Endothelial cell of umbilical vein (primary cell): ENCODE results near the gene KRT76. TPM values are rescaled to one million over a fixed set of nuclear protein-coding genes. Genes with fewer than 3 reads are reported as not detected.

Experiments
- BruUV-seq: library from RNA; stranded (reverse); fragments of 400-500 nt; replicated peaks from 2 replicates; lab custom pipeline; 2021; lab: Mats Ljungman, UMichigan
- CTCF ChIA-PET: fragments of 300-600, 350-600 bp; sonication (Branson Sonifier 250); formaldehyde crosslinking; loops from one replicate; lab custom pipeline; 2021; ENCODE audit warnings: antibody characterized with exemption, inconsistent platforms; lab: Charles Lee
- POLR2A ChIA-PET: fragments of 300-600, 350-600 bp; sonication (Branson Sonifier 250); formaldehyde crosslinking; loops from one replicate; lab custom pipeline; 2021; ENCODE audit warnings: antibody characterized with exemption, inconsistent platforms; lab: Charles Lee
- DNase-seq: peaks from one replicate; pipeline ENCODE4 v3.0.0-alpha.2; 2011; ENCODE audit warnings: low read depth, low spot score
- FAIRE-seq: peaks from 2 replicates; lab custom pipeline; 2011; peaks lifted over from hg19 to GRCh38; lab: Jason Lieb, UNC
- H2AFZ ChIP-seq: 2 replicates; pipeline ENCODE4 v1.6.0; 2012; ENCODE audit warnings: low read depth, low read length, control low read depth, inconsistent platforms
- H3K27ac ChIP-seq: 2 replicates; pipeline ENCODE4 v1.5.1; 2011; ENCODE audit warnings: low read depth, mild to moderate bottlenecking, control low read depth, low read length, moderate library complexity; ENCODE audit not compliant: insufficient read depth
- H3K27me3 ChIP-seq, 2 experiments: 2 replicates each; pipeline versions ENCODE4 v1.6.0 to v1.6.1; 2011; ENCODE audit warnings: low read length in 2 of 2, mixed read lengths in 1 of 2; ENCODE audit not compliant: control insufficient read depth in 2 of 2, insufficient read depth in 2 of 2
- H3K36me3 ChIP-seq, 2 experiments: 2 replicates in 1 of 2; 3 replicates in 1 of 2; pipeline ENCODE4 v1.5.1; 2011; ENCODE audit warnings: low read length in 2 of 2, mild to moderate bottlenecking in 1 of 2, moderate library complexity in 1 of 2; ENCODE audit not compliant: control insufficient read depth in 2 of 2, insufficient read depth in 2 of 2; ENCODE audit errors: extremely low read depth in 1 of 2
- H3K4me1 ChIP-seq: 3 replicates; pipeline ENCODE4 v1.5.1; 2011; ENCODE audit warnings: mild to moderate bottlenecking, low read length; ENCODE audit not compliant: control insufficient read depth, insufficient read depth; ENCODE audit errors: extremely low read depth
- H3K4me2 ChIP-seq: 2 replicates; pipeline ENCODE4 v1.6.1; 2011; ENCODE audit warnings: low read length, control low read depth, mixed read lengths; ENCODE audit not compliant: insufficient read depth
- H3K4me3 ChIP-seq, 3 experiments: fragments of 200-600 bp in 1 of 3; sonication (generic), shearing (Covaris generic) in 1 of 3; replicated peaks in 1 of 3; 2 replicates each; pipeline ENCODE4 v1.5.1; 2011 to 2016; ENCODE audit warnings: control low read depth in 3 of 3, low read length in 3 of 3, mild to moderate bottlenecking in 2 of 3, inconsistent platforms in 1 of 3, low read depth in 1 of 3, moderate library complexity in 1 of 3; ENCODE audit not compliant: insufficient read depth in 1 of 3
- H3K79me2 ChIP-seq: 2 replicates; pipeline ENCODE4 v1.6.0; 2012; ENCODE audit warnings: low read length, inconsistent platforms; ENCODE audit not compliant: control insufficient read depth, insufficient read depth
- H3K9ac ChIP-seq: replicated peaks from 2 replicates; pipeline ENCODE3; 2011; ENCODE audit warnings: low read length, control low read depth; ENCODE audit not compliant: insufficient read depth; ENCODE audit errors: extremely low read depth
- H3K9me1 ChIP-seq: replicated peaks from 3 replicates; pipeline ENCODE4 v1.6.0; 2011; ENCODE audit warnings: mild to moderate bottlenecking, low read length; ENCODE audit not compliant: control insufficient read depth, insufficient read depth; ENCODE audit errors: extremely low read depth
- H3K9me3 ChIP-seq: replicated peaks from 2 replicates; pipeline ENCODE4 v1.5.1; 2012; ENCODE audit warnings: low read length, inconsistent platforms; ENCODE audit not compliant: control insufficient read depth, insufficient read depth
- H4K20me1 ChIP-seq: replicated peaks from 2 replicates; pipeline ENCODE3; 2011; ENCODE audit warnings: mild to moderate bottlenecking, low read length; ENCODE audit not compliant: control insufficient read depth, insufficient read depth; ENCODE audit errors: extremely low read depth
- CTCF ChIP-seq, 2 donors: IDR thresholded peaks; 1 replicate in 1 of 2; 2 replicates in 1 of 2; pipeline ENCODE4 v1.5.1; 2011; ENCODE audit warnings: low read length in 2 of 2, mild to moderate bottlenecking in 2 of 2, moderate library complexity in 2 of 2, control low read depth in 1 of 2, inconsistent platforms in 1 of 2, low read depth in 1 of 2; ENCODE audit not compliant: insufficient read depth in 1 of 2; ENCODE audit errors: extremely low read depth in 1 of 2
- EZH2 ChIP-seq: IDR thresholded peaks from 2 replicates; pipeline ENCODE4 v1.6.1; 2012; ENCODE audit warnings: borderline replicate concordance, low read depth, mild to moderate bottlenecking, moderate library complexity, low read length, inconsistent platforms; ENCODE audit not compliant: severe bottlenecking
- FOS ChIP-seq: IDR thresholded peaks from 2 replicates; pipeline ENCODE4 v1.6.1; 2011; ENCODE audit warnings: mild to moderate bottlenecking, low read length, moderate library complexity, borderline replicate concordance; ENCODE audit not compliant: insufficient read depth
- GATA2 ChIP-seq: IDR thresholded peaks from 2 replicates; pipeline ENCODE4 v1.7.0; 2011; ENCODE audit warnings: low read depth, mild to moderate bottlenecking, moderate library complexity, mixed read lengths, low read length; ENCODE audit not compliant: insufficient read length, insufficient read depth
- JUN ChIP-seq: IDR thresholded peaks from 2 replicates; pipeline ENCODE4 v1.6.1; 2011; ENCODE audit warnings: borderline replicate concordance, low read depth; ENCODE audit not compliant: insufficient read length, insufficient read depth
- MAX ChIP-seq: IDR thresholded peaks from 2 replicates; pipeline ENCODE4 v1.6.1; 2011; ENCODE audit not compliant: insufficient read depth, insufficient read length
- MYC ChIP-seq: IDR thresholded peaks from one replicate; pipeline ENCODE4 v1.6.1; 2011; ENCODE audit warnings: mild to moderate bottlenecking, low read depth, low read length
- POLR2A ChIP-seq: IDR thresholded peaks from 2 replicates; pipeline ENCODE4 v1.6.1; 2012; ENCODE audit warnings: low read depth, mild to moderate bottlenecking, control low read depth, low read length
- POLR2AphosphoS5 ChIP-seq: IDR thresholded peaks from 2 replicates; pipeline ENCODE4 v1.6.1; 2012; ENCODE audit warnings: low read depth, mild to moderate bottlenecking, control low read depth, low read length, moderate library complexity; ENCODE audit not compliant: insufficient read depth
- dilution Hi-C: fragments of 300-500 bp; cut with MboI; formaldehyde crosslinking; loops from one replicate; pipeline ENCODE4 v1.15.0; 2019; ENCODE audit warnings: low sequenced_read_pairs; ENCODE audit not compliant: extremely low pct_ligation_motif_present
- intact Hi-C: fragments of 100-400 bp; cut with micrococcal nuclease; formaldehyde crosslinking; loops from one replicate; pipeline ENCODE4 v1.10.0; 2022
- polyA plus RNA-seq, 4 experiments: library from polyadenylated mRNA; depleted of rRNA in 3 of 4; stranded (reverse) in 3 of 4; unstranded in 1 of 4; fragments of >200 nt; gene quantifications; 2 replicates each; pipeline versions ENCODE4 v1.2.1 to v1.2.3, GENCODE V29; 2011 to 2012; ENCODE audit warnings: missing spikeins in 1 of 4
- total RNA-seq: library from RNA; stranded (reverse); gene quantifications from 2 replicates; pipeline ENCODE4 v1.2.3, GENCODE V29; 2021

The KRT76 gene
- total and polyA plus RNA-seq, 2 donors (not counting 3 experiments of a cell fraction or from before 2014, with no cell fraction given) = not detected

GRCh38 chr12:52814710-52815155 is 37.6 kb upstream of the KRT76 start:
- TF ChIP-seq EZH2 (no peak), MAX (no peak), JUN (no peak), GATA2 (no peak), MYC (no peak), POLR2AphosphoS5 (no peak), CTCF (IDR thresholded peaks at IDR 0.05; ENCODE audit: extremely low read depth in 1 of 2, insufficient read depth in 1 of 2, low read depth in 1 of 2, low read length in 2 of 2) (no peak), FOS (no peak), POLR2A (no peak)
- BruUV-seq = no TSS peak
- H2AFZ ChIP-seq = no peak overlapping the region

More at GRCh38 chr12:52814710-52815155, 37.6 kb upstream of the KRT76 start:
- ChIA-PET CTCF (interaction anchor here (1.5 kb wide), 1 partner anchor 51 kb away, joined by 3 read pairs; no protein-coding TSS in a partner anchor), POLR2A (no interaction called here)
- H3K27ac ChIP-seq = no peak overlapping the region
- no peaks in the 10 kb centered on the region for H3K79me2 ChIP-seq
- no peaks in the 10 kb centered on the region for H3K9me1 ChIP-seq
- no peak overlapping the region for H3K4me2 ChIP-seq
- intact Hi-C loops = no loop called here
- no peaks in the 10 kb centered on the region for H3K4me1 ChIP-seq
- no peaks in the 10 kb centered on the region for H3K27me3 ChIP-seq
- no peaks in the 10 kb centered on the region for H3K9me3 ChIP-seq
- FAIRE-seq (no peak), DNase-seq (no peak)
- dilution Hi-C loops = no loop called here
- H3K9ac ChIP-seq = no peak overlapping the region
- no peak overlapping the region for H3K4me3 ChIP-seq
- no peaks in the 10 kb centered on the region for H4K20me1 ChIP-seq
- H3K36me3 ChIP-seq = no peaks in the 10 kb centered on the region
